KMS-11 (cell line): ENCODE measurements around the gene BMP8B.

Experiments used
- H2AFZ ChIP-seq: fragments of 200-600 bp; sonication (generic); 2 replicates; pipeline ENCODE4 v1.6.1; 2016; ENCODE audit warnings: antibody characterized with exemption, mixed run types, low read depth
- H3K27ac ChIP-seq: fragments of 200-600 bp; sonication (generic); 2 replicates; pipeline ENCODE4 v1.6.1; 2016; ENCODE audit warnings: mild to moderate bottlenecking, mixed run types
- H3K27me3 ChIP-seq: fragments of 200-600 bp; sonication (generic); 2 replicates; pipeline ENCODE4 v1.6.1; 2017; ENCODE audit warnings: mild to moderate bottlenecking, low read depth, mixed run types, moderate library complexity; ENCODE audit not compliant: insufficient read depth
- H3K36me3 ChIP-seq: fragments of 200-600 bp; sonication (generic); 2 replicates; pipeline ENCODE4 v1.6.1; 2017; ENCODE audit warnings: mild to moderate bottlenecking, mixed run types; ENCODE audit not compliant: insufficient read depth
- H3K4me1 ChIP-seq: fragments of 200-600 bp; sonication (generic); 2 replicates; pipeline ENCODE4 v1.6.1; 2016; ENCODE audit warnings: mild to moderate bottlenecking, low read depth, mixed run types; ENCODE audit not compliant: poor library complexity, severe bottlenecking
- H3K4me2 ChIP-seq: fragments of 200-600 bp; sonication (generic); 2 replicates; pipeline ENCODE4 v1.7.0; 2016; ENCODE audit warnings: mild to moderate bottlenecking, mixed run types
- H3K4me3 ChIP-seq: fragments of 200-600 bp; sonication (generic); IDR thresholded peaks from 2 replicates; pipeline ENCODE4 v1.6.1; 2017; ENCODE audit warnings: low read depth, low read length, mixed read lengths; ENCODE audit not compliant: insufficient read depth
- H3K79me2 ChIP-seq: fragments of 200-600 bp; sonication (generic); 2 replicates; pipeline ENCODE4 v1.6.1; 2016; ENCODE audit warnings: low read depth, mixed run types; ENCODE audit not compliant: insufficient read depth
- H3K9ac ChIP-seq: fragments of 200-600 bp; sonication (generic); 2 replicates; pipeline ENCODE4 v1.6.1; 2016; ENCODE audit warnings: mild to moderate bottlenecking, mixed run types
- H4K20me1 ChIP-seq: fragments of 200-600 bp; sonication (generic); 2 replicates; pipeline ENCODE4 v1.6.1; 2016; ENCODE audit warnings: mild to moderate bottlenecking, mixed run types; ENCODE audit not compliant: insufficient read depth
- TF ChIP-seq, protein P1 (sequence below): fragments of 200-600 bp; sonication (generic); conservative IDR thresholded peaks from 2 replicates; pipeline ENCODE4 v1.6.1; 2017; ENCODE audit warnings: low read depth, mild to moderate bottlenecking, antibody characterized with exemption, low read length, moderate library complexity, mixed read lengths

The BMP8B gene

DNA sequence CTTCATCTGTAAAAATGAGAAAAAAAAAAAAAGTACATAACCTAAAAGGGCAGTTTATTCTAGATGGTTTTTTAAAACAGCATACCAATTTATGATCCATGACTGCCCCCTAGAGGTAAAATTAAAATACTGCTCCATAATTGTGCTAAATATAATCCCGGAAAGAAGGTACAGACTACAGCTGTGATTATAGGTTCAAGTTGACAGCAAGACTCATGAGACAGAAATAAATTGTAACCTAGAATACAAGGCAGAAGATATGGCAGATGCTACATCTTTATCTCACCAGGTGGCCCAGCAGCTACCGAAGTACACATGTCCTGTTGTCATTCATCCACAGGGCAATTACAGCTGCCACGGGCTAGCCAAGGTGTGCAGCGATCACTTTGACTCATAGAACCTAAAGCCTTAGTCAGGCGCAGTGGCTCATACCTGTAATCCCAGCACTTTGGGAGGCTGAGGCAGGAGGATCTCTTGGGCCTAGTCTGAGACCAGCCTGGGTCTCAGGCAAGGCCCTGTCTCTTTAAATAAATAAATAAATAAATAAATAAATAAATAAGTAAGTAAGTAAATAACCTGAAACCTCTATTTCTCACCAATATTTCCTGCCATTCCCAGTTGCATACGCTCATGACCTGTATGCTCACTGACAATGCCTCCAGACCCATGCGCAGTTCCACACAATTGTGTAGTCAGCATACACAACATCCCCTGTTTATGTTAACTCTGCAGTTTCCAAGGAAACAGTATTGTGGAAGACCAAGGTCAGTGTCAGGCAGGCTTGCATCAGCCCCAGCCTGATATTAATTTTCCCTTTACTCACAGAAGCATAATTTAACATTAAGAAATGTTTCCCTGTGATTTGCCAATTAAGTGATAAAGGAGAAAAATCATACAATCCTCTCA is 68.3 kb downstream of the BMP8B start:
- H3K27me3 ChIP-seq: no peaks in the 10 kb centered on the region
- 0 out of 2 replicates have a peak overlapping the region, but pooled peaks have one; percentile 22 for H3K4me2 ChIP-seq
- H3K4me3 ChIP-seq: no peak overlapping the region
- H4K20me1 ChIP-seq: no peaks in the 10 kb centered on the region
- TF ChIP-seq, protein P1, sequence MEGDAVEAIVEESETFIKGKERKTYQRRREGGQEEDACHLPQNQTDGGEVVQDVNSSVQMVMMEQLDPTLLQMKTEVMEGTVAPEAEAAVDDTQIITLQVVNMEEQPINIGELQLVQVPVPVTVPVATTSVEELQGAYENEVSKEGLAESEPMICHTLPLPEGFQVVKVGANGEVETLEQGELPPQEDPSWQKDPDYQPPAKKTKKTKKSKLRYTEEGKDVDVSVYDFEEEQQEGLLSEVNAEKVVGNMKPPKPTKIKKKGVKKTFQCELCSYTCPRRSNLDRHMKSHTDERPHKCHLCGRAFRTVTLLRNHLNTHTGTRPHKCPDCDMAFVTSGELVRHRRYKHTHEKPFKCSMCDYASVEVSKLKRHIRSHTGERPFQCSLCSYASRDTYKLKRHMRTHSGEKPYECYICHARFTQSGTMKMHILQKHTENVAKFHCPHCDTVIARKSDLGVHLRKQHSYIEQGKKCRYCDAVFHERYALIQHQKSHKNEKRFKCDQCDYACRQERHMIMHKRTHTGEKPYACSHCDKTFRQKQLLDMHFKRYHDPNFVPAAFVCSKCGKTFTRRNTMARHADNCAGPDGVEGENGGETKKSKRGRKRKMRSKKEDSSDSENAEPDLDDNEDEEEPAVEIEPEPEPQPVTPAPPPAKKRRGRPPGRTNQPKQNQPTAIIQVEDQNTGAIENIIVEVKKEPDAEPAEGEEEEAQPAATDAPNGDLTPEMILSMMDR: peak; percentile 84
- H3K4me1 ChIP-seq: peaks cover 10% of the 10 kb centered on the region
- no peak overlapping the region for H3K27ac ChIP-seq
- H3K79me2 ChIP-seq: no peaks in the 10 kb centered on the region
- peak overlapping the region; percentile 39; the same call in 1 of the 2 replicates for H2AFZ ChIP-seq
- H3K9ac ChIP-seq: no peak overlapping the region
- H3K36me3 ChIP-seq: no peaks in the 10 kb centered on the region

DNA sequence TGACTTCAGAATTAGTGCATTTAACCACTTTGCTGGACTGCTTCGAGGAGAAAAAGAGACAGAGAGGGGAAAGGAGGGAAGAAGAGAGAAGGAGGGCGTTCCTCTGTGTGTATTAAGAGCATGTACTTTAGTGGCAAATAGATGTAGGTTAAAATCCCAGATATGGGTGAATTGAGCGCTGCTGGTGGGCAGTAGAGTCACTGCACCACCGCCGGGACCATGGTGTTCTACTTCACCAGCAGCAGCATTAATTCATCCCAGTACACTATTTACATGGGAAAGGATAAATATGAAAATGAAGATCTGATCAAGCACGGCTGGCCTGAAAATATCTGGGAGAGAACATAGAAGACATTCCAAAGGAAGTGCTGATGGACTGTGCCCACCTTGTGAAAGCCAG is 70.9 kb downstream of the BMP8B start:
- Histone ChIP-seq H3K36me3 (no peaks in the 10 kb centered on the region), H3K4me2 (no peak overlapping the region), H2AFZ (no peak overlapping the region), H3K9ac (no peak overlapping the region), H3K27ac (no peak overlapping the region), H3K4me1 (peaks cover 10% of the 10 kb centered on the region), H4K20me1 (no peaks in the 10 kb centered on the region), H3K4me3 (no peak overlapping the region), H3K27me3 (no peaks in the 10 kb centered on the region), H3K79me2 (no peaks in the 10 kb centered on the region)
- TF ChIP-seq, protein P1: no peak

DNA sequence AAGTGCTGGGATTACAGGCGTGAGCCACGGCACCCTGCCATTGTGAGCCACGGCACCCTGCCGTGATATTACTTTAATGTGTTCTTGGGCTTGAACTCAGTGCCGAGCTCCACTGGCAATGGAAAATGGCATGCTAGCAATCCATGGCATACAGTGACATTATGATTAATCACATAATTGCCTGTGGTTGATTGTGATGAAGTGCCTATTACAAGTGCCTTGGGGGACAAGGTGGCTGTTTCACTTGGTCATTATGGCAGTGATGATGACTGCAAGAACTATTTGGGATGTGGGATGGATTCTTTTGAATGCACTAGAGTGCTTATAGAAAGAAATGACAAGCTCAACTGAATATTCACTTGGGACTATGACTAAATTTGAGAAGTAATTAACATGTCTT is 75.1 kb downstream of the BMP8B start:
- Histone ChIP-seq H3K27ac (no peak overlapping the region), H3K4me2 (no peak overlapping the region), H3K9ac (no peak overlapping the region), H3K4me1 (no peaks in the 10 kb centered on the region), H3K27me3 (no peaks in the 10 kb centered on the region), H3K36me3 (no peaks in the 10 kb centered on the region), H3K4me3 (no peak overlapping the region), H2AFZ (no peak overlapping the region), H3K79me2 (no peaks in the 10 kb centered on the region), H4K20me1 (no peaks in the 10 kb centered on the region)
- TF ChIP-seq, protein P1: no peak

DNA sequence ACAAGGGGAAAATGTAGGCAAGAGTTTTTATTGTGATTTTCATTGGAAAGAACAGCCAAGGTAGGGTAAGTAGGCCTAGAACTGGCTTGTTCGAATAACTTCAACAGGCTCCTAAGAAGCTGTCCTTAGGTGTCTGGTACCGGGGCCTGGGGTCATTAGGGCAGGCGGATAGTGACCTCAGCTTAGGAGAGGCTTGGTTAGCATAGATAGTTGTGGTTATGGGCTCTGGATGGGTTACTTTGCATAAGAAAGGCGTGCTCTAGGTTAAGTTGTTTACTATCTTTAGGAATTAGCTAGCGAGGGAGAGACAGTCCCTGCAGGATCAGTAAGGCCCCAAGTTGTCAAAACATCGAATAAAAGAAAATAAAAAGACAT is 76.7 kb downstream of the BMP8B start:
- Histone ChIP-seq H3K27ac (no peak overlapping the region), H3K9ac (no peak overlapping the region), H2AFZ (no peak overlapping the region), H3K27me3 (no peaks in the 10 kb centered on the region), H4K20me1 (no peaks in the 10 kb centered on the region), H3K4me3 (no peak overlapping the region), H3K36me3 (no peaks in the 10 kb centered on the region), H3K79me2 (no peaks in the 10 kb centered on the region), H3K4me2 (no peak overlapping the region), H3K4me1 (no peaks in the 10 kb centered on the region)
- TF ChIP-seq, protein P1: no peak
